ENCODE measurements around the gene OR10H5.

GRCh38 chr19:15810335-15810734, 22.9 kb downstream of the OR10H5 start:
- no peak for TF ChIP-seq ELF4 (IDR thresholded peaks at IDR 0.05)
- no peak for TF ChIP-seq FOXA1 (IDR thresholded peaks at IDR 0.05)
- no peak for TF ChIP-seq BHLHE40 (IDR thresholded peaks at IDR 0.05; ENCODE audit: borderline replicate concordance)
- no peak for TF ChIP-seq ZNF384 (IDR thresholded peaks at IDR 0.05)
- TF ChIP-seq CTBP1 (IDR thresholded peaks at IDR 0.05; ENCODE audit: borderline replicate concordance): no peak
- no peak for TF ChIP-seq SUZ12 (IDR thresholded peaks at IDR 0.05)
- no peak for TF ChIP-seq FOXM1 (IDR thresholded peaks at IDR 0.05; ENCODE audit: borderline replicate concordance)
- TF ChIP-seq, protein P1, sequence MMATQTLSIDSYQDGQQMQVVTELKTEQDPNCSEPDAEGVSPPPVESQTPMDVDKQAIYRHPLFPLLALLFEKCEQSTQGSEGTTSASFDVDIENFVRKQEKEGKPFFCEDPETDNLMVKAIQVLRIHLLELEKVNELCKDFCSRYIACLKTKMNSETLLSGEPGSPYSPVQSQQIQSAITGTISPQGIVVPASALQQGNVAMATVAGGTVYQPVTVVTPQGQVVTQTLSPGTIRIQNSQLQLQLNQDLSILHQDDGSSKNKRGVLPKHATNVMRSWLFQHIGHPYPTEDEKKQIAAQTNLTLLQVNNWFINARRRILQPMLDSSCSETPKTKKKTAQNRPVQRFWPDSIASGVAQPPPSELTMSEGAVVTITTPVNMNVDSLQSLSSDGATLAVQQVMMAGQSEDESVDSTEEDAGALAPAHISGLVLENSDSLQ (IDR thresholded peaks at IDR 0.05): no peak
- TF ChIP-seq L3MBTL2 (conservative IDR thresholded peaks at IDR 0.05): no peak
- TF ChIP-seq ARNT (IDR thresholded peaks at IDR 0.05): no peak
- TF ChIP-seq SP1 (IDR thresholded peaks at IDR 0.05): no peak
- TF ChIP-seq TARDBP (IDR thresholded peaks at IDR 0.05): no peak
- TF ChIP-seq HDGF (IDR thresholded peaks at IDR 0.05; ENCODE audit: borderline replicate concordance): no peak

Data from HEK293T (cell line).